ENCODE results near the gene EIPR1.

EIPR1 gene

GRCh38 chr2:3264010-3264744 lies 113.4 kb downstream of the EIPR1 start:
- in situ Hi-C loops (cut with MboI; ENCODE audit: low sequenced_read_pairs, unreplicated experiment) = no loop called here
- DNase-seq (ENCODE audit: low spot score) = no peak

GRCh38 chr2:3263487-3263886 lies 114.1 kb downstream of the EIPR1 start:
- no peak for TF ChIP-seq CTCF (IDR thresholded peaks at IDR 0.05; ENCODE audit: borderline replicate concordance, control extremely low read depth, extremely low read depth, insufficient read depth, missing control alignments)

More at GRCh38 chr2:3264010-3264744, 113.4 kb downstream of the EIPR1 start:
- TF ChIP-seq CTCF (IDR thresholded peaks at IDR 0.05; ENCODE audit: borderline replicate concordance, control extremely low read depth, extremely low read depth, insufficient read depth, missing control alignments) = no peak

GRCh38 chr2:3262437-3263388 lies 114.9 kb downstream of the EIPR1 start:
- no peak for TF ChIP-seq CTCF (IDR thresholded peaks at IDR 0.05; ENCODE audit: borderline replicate concordance, control extremely low read depth, extremely low read depth, insufficient read depth, missing control alignments)
- in situ Hi-C loops (cut with MboI; ENCODE audit: low sequenced_read_pairs, unreplicated experiment) = no loop called here
- no peak for DNase-seq (ENCODE audit: low spot score)

More at GRCh38 chr2:3263487-3263886, 114.1 kb downstream of the EIPR1 start:
- in situ Hi-C loops (cut with MboI; ENCODE audit: low sequenced_read_pairs, unreplicated experiment) = no loop called here
- DNase-seq (ENCODE audit: low spot score) = no peak

GRCh38 chr2:3261511-3261910 lies 116.1 kb downstream of the EIPR1 start:
- DNase-seq (ENCODE audit: low spot score) = no peak
- TF ChIP-seq CTCF (IDR thresholded peaks at IDR 0.05; ENCODE audit: borderline replicate concordance, control extremely low read depth, extremely low read depth, insufficient read depth, missing control alignments) = no peak
- in situ Hi-C loops (cut with MboI; ENCODE audit: low sequenced_read_pairs, unreplicated experiment) = no loop called here

- DNase-seq (ENCODE audit: low spot score) = no peak
- in situ Hi-C loops (cut with MboI; ENCODE audit: low sequenced_read_pairs, unreplicated experiment) = no loop called here
- TF ChIP-seq CTCF (IDR thresholded peaks at IDR 0.05; ENCODE audit: borderline replicate concordance, control extremely low read depth, extremely low read depth, insufficient read depth, missing control alignments) = no peak
Measured at GRCh38 chr2:3260959-3261358, 116.7 kb downstream of the EIPR1 start.

- TF ChIP-seq CTCF (IDR thresholded peaks at IDR 0.05; ENCODE audit: borderline replicate concordance, control extremely low read depth, extremely low read depth, insufficient read depth, missing control alignments) = no peak
- in situ Hi-C loops (cut with MboI; ENCODE audit: low sequenced_read_pairs, unreplicated experiment) = no loop called here
- DNase-seq (ENCODE audit: low spot score) = no peak
Measured at GRCh38 chr2:3257826-3258225, 119.8 kb downstream of the EIPR1 start.

Data from GM13976 (cell line).